Activated CD4-positive, alpha-beta T cell treated with anti-CD3 and anti-CD28 coated beads for 48 hours (primary cell): ENCODE data around the gene COL16A1.
"Not testable (repeated sequence)": the region's sequence is repeated elsewhere in the genome, so short reads cannot be mapped to it uniquely, and the experiment has no call there.

Experiments used
- DNase-seq: peaks from one replicate; pipeline ENCODE4 v3.0.0-alpha.2; 2020

COL16A1 gene

DNA sequence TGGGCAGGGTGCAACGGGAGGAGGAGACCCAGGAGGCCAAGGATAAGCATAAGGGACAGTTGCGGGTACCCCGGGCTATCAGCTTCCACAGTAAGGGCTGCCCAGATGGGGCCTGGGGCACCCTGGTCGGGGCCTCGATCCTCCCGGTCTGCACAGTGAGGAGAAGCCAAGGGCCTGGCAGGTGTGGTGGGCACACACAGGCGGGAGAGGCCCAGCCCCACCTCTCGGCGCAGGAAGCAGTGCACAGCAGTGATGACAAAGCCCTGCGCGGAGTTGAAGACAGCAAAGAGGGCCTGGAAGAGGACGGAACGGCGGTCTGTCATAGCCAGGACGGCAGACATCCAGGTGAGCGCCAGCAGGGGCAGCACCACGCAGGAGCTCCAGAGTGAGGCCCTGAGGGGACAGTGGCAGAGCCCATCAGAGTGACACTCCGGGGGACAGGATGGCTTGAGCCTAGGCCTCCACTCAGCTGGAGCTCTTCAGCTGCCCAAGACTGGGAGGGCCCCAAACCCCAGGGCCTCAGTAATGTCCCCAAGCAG, 29.0 kb upstream of the COL16A1 start:
- DNase-seq: no peak

DNA sequence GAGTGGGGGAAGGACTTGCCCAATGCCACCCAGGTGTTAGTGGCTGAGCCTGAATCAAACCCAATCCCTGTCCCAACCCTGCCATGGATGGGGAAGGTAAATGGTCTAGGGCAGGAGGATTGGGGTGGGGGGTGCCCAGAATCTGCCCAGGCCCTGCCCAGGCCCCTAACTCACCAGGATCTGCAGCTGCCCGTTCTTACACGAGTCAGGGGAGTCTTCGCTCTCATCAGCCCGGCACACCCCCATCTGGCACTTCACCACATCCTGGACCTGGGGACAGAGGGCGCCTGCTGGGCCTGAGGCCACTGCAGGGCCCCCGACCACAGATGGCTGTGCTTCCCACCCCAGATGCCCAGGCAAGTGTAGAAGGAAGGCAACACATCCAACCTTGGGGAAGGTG, 28.5 kb upstream of the COL16A1 start:
- no peak for DNase-seq

DNA sequence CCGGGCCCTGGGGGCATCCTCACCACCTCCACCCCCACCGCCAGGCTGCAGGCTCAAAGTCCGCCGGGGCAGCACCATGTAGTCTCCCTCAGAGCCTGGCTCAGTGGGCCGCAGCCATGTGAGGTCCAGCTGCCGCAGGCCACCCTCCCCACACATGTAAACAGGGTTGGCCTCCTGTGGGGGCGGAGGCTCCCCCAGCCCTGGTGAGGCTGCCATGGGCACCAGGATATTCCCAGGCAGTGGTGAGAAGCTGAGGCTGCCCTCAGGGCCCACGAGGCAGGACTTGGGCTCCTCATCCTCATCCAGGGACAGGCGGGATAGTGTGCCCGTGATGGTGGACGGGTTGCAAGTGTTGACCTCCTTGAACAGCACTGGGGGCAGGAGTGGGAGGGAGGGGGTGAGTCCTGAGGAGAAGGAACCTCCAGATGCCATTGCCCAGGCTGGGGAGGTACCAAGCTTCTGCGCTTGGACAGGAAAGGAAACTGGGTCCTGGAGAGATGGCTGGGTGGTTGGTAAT, 27.3 kb upstream of the COL16A1 start:
- DNase-seq: no peak

DNA sequence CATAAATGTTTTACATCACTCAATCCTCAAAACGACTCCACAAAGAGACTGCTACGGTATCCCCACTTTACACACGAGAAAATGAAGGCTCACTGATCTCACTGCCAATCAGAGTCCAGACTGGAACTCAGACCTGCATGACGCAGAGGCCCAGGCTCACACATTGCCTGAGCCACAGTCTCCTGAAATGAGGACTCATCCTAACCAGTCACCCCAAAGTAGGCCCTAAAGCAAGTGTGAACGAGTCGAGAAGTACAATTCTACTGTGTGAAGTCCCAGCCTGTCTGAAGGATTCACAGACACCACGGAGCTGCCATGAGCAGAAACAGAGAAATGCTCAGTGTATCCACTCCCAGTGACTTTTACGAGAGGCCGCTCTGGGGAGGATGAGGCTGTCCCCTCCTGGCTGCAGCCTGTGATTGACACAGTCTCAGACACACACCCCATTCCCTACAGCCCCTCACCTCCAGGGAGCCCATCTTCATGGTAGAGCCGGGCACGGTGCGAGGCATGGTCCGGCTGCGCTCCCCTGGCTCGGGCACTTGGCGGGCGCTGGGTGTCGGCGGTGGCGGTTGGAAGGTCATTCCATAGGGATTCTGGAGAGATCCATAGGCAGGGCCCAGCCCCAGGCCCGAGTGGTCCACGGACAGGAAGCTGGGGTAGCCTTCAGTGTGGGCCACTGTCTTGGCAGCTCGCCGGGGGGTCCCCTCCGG, 26.7 kb upstream of the COL16A1 start:
- DNase-seq: no peak

DNA sequence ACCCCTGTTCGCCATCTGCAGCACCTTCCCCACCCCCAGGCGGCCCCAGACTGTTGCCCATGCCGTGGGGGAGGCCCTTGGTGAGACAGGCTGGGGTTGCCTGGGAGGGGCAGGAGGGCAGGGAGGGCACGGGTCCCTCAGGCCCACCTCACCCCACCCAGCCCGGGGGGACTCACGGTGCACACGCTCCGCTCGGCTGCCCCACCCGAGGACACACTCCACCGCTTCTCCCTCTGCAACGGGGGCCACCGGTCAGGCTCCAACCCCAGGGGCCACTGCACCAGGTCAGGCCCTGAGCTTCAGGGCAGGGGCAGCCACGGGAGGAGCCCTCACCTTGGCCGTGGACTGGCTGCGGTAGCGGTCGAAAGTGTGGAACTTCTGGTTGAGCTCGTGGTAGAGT, 24.0 kb upstream of the COL16A1 start:
- no peak for DNase-seq

DNA sequence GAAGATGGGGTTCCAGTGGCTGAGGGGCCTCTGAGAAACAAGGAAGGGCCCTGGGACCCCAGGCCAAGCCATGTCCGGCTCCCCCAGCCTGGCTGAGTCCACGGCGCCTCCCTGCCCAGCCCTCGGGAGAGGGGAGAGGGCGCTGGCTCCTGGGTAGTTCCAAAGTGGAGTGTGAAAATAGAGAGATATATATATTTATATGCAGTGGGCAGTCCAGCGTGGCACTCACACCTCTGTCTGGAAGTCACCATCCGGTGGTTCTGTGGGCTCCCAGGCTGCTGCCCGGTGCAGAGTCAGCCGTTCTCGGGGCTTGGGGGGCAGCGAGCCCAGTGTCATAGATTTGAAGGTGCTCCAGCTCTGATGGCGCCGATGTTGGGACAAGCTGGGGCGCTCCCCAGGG, 23.4 kb upstream of the COL16A1 start:
- DNase-seq: no peak

DNA sequence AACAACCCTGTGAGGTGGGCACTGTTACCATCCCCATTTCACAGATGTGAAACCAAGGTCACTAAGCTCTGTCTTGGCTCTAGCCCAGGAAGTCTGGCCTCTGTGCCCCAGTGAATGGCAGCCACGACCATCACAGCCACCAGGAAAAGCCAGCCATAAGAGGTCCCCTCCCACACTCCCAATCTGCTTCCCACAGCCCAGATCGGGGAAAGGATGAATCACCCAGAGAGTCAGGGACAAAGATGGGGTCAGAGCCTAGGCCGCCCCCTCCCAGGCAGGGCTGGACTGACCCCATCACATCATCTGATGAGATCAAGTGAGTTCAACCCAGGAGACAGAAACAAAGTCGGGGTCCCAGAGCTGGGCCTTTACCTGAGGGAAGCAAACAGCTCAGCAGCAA, 22.9 kb upstream of the COL16A1 start:
- no peak for DNase-seq

DNA sequence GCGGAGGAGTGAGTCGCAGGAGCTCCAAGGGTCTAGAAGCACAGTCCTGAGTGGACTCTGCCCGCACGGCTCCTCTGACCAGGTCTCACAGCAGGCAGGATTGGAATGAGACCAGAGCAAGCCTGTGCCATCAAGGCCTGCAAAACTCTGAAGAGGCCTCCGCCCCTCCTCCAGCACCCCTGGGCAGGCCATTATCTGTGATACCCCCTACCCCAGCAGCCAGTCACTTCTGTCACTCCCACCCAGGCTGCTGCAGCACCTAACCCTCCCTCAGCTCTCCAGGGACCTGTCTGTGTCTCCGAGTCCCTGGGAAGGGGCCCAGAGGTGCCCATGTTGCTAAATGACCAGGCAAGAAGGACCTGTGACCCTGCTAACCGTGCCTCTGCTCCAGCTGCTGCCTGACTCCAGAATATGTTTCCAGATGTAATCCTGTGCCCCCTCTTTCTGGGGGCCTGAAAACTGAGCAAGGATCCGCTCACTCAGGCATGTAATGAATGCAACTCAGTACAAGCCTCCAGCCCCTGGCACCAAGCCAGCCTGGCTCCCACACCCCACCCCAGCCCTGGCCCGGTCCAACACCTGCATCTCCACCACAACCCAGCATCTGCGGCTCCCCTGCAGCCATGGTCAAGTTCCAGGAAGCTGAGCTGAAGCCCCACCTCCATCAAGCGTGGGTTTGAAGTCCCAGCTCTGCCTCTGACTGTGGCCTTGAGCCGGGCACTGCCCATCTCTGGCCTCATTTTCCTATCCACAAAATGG, 22.1 kb upstream of the COL16A1 start:
- DNase-seq: no peak

DNA sequence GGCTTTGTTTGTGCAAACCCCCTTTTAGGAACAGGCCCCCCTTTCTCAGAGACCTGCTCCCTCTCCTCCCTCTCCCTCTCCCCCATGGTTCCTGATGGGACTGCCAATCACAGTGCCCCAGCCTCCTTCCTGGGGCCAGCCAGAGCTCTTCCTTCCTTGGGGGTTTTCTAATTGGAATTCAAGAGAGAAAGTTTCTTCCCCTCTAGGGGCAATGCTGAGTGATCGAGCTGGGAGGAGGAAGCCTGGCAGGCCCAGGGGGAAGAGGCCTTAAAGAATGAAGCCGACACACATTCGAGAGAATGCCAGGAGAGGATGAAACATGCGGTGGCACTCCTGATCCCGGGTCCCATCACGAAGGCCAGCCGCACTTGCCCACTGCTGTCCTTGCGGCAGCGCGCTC, 21.3 kb upstream of the COL16A1 start:
- no peak for DNase-seq

DNA sequence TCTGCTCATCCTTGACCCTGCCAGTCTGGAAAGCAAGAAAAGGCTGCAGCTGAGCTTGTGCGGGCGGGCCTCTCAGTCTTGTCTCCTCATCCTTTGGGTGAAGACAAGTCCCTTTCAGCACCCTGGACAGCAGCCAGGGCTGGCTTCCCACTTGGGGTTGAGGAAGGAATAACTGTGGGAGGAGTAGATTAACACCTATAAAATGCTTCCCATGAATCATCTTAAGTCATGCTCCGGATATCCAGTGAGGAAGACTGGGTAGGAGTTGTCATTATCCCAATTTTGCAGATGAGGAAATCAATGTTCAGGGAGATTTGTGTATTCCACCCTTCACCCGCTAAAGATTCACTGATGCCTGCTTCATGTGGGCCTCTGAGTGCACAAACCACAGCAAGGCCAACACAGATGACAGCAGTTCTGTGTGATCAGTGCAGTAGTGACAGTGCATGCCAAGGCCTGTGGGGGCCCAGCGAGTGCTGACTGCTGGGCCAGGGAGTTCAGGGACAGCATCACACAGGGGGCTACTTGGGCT, 20.1 kb upstream of the COL16A1 start:
- DNase-seq: peak; percentile 64

DNA sequence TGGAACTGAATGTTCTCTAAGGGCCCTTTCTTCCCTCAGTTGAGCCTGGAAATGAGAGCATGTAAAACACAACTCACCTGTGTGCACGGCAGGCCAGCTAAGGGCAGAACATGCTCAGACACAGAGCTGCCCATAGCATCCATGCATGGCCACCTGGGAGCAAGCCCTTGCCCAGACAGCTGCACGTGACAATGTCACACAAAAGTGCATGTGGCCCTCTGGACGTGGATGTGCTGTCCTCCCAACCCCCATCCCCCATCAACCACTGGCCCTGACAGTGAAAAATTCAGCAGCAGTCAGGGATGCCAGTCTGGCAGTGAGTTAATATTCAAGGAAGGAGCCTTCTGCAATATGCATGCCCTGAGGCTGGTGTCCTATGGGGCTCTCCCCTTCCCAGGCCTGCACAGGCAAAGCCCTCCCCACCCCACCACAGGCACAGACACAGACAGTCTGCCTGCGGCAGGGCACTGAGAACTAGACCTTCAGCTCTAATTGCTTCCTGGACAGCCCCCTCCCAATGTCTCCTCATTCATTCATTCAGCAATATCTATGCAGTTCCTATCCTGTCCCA, 14.6 kb upstream of the COL16A1 start:
- DNase-seq: no peak

DNA sequence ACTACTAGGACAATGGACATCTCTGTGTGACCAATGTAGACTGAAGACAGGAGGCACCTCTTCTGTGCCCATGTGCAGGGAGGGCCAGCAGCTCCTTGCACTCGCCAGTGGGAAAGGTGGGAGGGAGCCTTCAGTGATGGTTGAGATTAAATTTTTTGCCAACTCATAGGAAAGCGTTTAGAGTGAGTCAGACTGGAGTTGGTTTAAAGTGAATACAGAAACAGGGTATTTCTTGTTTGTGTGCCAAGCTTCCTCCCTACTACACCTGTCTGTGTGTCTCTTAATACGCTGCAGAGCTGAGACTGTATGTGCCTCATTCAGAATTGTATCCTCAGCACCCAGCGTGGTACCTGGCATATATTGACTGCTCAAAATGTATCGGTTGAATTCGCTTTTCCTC, 13.5 kb upstream of the COL16A1 start:
- DNase-seq: no peak

DNA sequence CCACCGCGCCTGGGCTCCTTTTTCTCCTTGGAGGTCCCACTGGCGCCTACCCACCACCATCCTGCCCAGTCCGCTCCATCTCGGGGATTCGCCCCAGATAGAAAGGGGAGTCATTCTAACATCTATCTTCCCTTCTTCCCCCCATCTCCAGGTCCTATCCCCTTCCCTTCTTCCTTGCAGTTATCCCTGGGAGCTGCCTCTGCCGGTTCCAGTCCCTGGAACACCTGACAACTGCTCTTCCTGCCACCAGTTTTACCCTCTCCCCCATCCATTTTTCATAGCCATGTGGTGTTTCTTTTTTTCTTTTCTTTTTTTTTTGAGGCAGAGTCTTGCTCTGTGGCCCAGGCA, 12.0 kb upstream of the COL16A1 start:
- no peak for DNase-seq

DNA sequence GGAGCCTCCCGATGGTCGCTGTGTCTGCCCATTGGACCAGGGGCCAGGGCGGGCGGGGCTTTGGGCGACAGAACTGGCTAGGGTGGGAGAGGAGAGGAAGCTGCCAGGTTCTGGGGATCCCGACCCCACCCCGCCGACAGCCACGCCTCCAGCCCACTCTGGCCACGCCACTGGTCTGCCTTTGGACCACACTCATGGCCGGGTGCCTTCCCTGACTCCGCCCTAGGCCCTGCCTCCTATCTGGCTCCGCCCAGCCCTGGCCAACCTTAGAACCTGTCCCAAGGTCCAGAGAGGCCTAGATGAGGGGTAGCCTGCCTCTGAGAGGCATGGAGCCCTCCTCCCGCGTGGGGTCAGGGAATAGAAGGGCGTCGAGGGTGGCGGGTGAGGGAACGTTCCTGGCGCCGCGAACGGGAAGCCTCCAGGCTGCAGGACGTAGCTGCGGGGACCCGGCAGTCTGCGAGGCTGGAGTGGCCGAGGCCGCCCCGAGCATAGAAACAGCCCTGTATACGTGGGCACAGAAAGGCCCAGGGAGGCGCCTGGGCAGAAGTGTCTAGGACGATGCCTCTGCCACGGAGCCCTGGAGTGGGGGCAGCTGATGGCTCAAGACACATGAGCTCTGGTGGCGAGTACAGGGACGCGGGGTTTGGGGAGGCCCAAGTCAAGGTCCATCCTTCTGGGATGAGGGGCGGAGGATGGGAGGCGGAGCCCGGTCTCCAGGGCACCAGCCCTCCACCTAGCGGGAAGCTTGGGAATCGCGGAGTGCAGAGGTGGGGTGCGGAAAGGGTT, 11.5 kb upstream of the COL16A1 start:
- peak; percentile 65 for DNase-seq

DNA sequence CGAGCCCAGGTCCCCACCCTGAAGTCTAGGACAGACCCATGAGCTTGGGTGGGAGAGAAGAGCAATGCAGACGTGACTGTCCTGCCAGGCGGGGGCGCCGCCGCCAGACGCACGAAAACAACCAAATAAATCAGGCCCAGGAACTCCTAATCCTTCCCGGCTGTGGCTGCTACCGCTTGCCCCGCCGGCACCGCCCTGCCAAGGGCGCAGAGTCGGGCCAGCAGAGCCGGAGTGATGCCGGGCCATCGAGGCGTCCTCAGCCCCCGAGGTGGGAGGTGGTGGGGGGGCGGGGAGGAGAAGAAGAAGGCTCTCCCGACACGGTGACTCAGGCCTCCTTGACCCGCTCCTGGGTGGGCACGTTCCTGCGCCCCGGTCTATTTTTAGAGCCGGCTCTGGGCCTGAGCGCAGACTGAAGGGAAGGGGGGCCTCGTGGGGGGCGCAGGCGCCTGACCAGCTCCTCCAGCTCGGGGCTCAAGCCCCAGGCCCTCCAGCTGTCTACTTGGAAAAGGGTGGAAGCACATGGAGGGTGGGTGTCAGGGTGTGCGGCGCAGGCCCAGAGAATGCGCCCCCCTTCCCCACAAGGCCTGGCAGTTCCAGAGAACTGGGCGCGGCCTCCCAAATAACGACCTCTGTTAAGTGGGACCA, 10.7 kb upstream of the COL16A1 start:
- peak; percentile 42 for DNase-seq

DNA sequence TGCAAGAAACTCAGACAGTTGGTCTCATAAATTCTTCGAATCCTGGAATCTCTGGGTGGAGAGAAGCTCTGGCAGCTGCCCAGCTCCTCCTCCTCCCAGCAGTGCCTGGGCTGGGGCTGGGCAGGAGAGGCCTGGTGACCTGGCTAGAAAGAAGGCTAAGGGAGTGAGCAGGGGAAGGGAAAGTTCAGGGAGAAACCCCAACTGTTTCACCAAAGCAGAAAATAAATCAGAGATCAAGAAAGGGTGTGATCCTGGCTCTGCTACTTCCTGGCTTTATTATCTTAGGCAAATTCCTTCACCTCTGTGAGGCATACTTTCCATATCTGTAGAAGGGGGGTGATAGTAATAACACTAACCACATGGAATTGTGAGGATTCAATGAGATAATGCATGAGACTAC, 8.8 kb upstream of the COL16A1 start:
- no peak for DNase-seq

DNA sequence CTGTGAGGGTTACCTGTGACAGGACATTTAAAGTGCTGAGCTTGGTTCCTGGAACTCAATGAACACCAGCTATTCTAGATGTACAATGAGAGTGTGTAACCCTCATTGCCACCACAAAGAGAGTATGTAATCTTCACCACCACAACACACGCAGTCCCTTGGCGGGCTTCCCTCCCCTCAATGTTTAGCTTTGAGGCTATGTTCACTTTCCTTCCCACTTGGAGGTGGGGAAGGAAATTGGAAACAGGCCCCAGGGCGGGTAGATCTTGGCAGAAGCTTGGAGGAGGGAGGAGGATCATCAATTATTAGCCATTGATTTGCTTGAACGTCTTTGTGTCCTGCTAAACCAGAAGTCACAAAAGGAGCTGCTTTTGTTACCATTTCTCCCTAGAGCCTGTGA, 8.3 kb upstream of the COL16A1 start:
- DNase-seq: no peak

DNA sequence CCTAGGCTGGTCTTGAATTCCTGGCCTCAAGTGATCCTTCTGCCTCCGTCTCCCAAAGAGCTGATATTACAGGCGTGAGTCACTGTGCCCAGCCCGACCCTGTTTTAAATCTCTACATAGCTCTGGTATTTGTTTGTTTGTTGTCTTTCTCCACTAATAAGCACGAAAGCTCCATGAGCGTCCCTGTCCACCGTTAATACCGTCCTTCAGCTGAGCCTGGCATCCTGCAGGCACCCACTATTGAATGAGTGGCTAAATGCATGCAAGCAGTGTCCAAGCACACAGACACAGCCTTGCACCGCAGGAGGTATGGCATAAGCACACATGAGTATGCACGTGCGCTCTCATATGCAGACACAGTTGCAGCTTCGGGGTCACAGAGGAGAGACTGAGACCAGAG, 4.5 kb upstream of the COL16A1 start:
- no peak for DNase-seq

DNA sequence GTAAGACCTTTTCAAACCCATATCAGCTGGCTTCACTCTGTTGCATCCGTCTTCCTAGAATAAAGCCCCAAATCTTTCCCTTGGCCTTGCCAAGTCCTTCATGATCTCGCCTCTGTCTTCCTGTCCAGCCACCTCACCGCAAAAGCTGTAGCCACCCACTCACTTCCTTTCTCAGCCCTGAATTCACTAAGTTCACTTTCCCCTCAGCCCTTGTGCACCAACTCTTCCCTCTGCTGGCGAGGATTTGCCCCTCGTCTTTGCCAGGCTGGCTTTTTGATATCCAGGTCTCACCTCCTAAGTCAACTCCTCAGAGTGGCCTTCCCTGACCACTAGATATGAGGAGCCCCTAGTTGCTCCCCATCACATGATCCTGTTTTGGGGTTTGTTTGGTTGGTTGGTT, 3.9 kb upstream of the COL16A1 start:
- peak; percentile 15 for DNase-seq

DNA sequence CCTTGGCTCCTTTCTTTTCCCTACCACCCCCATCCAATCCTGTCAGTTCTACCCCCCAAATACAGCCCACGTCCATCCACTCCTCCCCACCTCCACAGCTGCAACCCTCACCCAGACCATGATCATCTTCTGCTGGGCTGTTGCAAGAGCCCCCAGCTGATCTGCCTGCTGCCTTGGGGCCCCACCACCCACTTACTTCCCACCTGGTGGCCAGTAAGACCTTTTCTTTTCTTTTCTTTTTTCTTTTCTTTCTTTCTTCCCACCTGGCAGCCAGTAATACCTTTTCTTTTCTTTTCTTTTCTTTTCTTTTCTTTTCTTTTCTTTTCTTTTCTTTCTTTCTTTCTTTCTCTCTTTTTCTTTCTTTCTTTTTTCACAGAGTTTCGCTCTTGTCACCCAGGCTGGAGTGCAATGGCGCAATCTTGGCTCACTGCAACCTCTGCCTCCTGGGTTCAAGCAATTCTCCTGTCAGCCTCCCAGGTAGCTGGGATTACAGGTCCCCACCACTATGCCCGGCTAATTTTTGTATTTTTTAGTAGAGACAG, 3.3 kb upstream of the COL16A1 start:
- DNase-seq: not testable (repeated sequence)

DNA sequence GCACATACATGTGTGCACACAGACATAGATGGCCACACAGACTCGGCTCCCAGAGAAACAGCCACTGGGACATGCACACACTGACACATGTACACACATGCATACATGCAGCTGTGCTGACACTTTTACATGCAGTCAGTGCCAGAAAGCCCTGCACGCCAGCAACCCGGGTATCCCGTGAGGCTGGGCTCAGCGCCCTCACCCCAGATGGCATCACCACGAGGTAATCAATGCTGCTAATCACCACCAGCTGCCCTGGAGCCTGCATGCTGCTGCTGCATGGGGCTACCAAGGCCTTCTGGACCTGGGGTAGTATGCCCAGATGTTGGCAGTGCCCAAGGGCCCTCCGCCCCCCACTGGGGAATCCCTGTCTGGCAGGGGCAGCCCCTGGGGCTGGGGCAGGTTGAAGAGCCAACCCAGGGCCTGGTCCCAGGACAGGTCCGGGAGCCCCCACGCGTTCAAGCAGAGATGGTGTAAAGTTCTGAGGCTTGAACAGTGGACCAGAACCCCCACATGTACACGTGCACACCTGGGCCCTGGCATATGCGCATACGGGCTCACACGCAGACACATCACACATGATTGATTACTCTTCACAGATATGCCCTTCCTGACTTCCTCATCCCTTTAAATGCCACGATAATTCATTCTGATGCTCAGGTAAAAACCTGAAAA, 2.7 kb upstream of the COL16A1 start:
- no peak for DNase-seq
